CD4-positive, alpha-beta T cell (primary cell): ENCODE measurements around the gene TEX22. TPM values are rescaled to one million over a fixed set of nuclear protein-coding genes. Genes with fewer than 3 reads are reported as not detected.

Experiments used
- ATAC-seq: fragments of 200-7000 bp; cut with Tn5 transposase; one replicate; pipeline ENCODE4 v1.10.0; 2022; ENCODE audit warnings: mild to moderate bottlenecking; ENCODE audit not compliant: poor library complexity
- CTCF ChIA-PET: fragments of 350-600 bp; sonication (Branson Sonifier 250); formaldehyde crosslinking; loops from one replicate; lab custom pipeline; 2021; ENCODE audit warnings: antibody characterized with exemption, inconsistent platforms; lab: Charles Lee
- POLR2A ChIA-PET: fragments of 350-600 bp; sonication (Branson Sonifier 250); formaldehyde crosslinking; loops from one replicate; lab custom pipeline; 2021; ENCODE audit warnings: antibody characterized with exemption, inconsistent platforms; lab: Charles Lee
- DNase-seq, 14 experiments: peaks; one replicate each; pipeline ENCODE4 v3.0.0-alpha.2; 2013 to 2020; ENCODE audit warnings: mixed read lengths in 2 of 14
- H3K27ac ChIP-seq, 2 donors: one replicate each; pipeline versions ENCODE4 v1.5.1 to v1.7.0; 2013; ENCODE audit warnings: low read length in 2 of 2, low read depth in 1 of 2, mild to moderate bottlenecking in 1 of 2
- H3K27me3 ChIP-seq, 2 experiments: 1 replicate in 1 of 2; 2 replicates in 1 of 2; pipeline versions ENCODE4 v1.6.1 to v1.7.0; 2013; ENCODE audit warnings: low read length in 2 of 2, control low read depth in 1 of 2, mild to moderate bottlenecking in 1 of 2, moderate library complexity in 1 of 2; ENCODE audit not compliant: insufficient read depth in 2 of 2, control insufficient read depth in 1 of 2
- H3K36me3 ChIP-seq: one replicate; pipeline ENCODE4 v1.6.1; 2013; ENCODE audit warnings: low read length, control low read depth; ENCODE audit not compliant: insufficient read depth
- H3K4me1 ChIP-seq: one replicate; pipeline ENCODE4 v1.6.1; 2013; ENCODE audit warnings: low read length, control low read depth; ENCODE audit not compliant: insufficient read depth
- H3K4me3 ChIP-seq: one replicate; pipeline ENCODE4 v1.5.1; 2013; ENCODE audit warnings: mild to moderate bottlenecking, low read length, moderate library complexity
- H3K9me3 ChIP-seq, 2 experiments: 1 replicate in 1 of 2; 2 replicates in 1 of 2; pipeline versions ENCODE4 v1.6.1 to v1.7.0; 2013; ENCODE audit warnings: low read length in 2 of 2, mild to moderate bottlenecking in 2 of 2, control low read depth in 1 of 2, moderate library complexity in 1 of 2; ENCODE audit not compliant: control insufficient read depth in 1 of 2, insufficient read depth in 1 of 2
- H3K27ac Mint-ChIP-seq: one replicate; pipeline ENCODE4 v1.8.0; 2020; ENCODE audit warnings: mixed read lengths
- H3K27me3 Mint-ChIP-seq: one replicate; pipeline ENCODE4 v1.8.0; 2021; ENCODE audit warnings: mixed read lengths
- H3K36me3 Mint-ChIP-seq: one replicate; pipeline ENCODE4 v1.8.0; 2021; ENCODE audit warnings: low read depth, mixed read lengths
- H3K4me1 Mint-ChIP-seq: one replicate; pipeline ENCODE4 v1.8.0; 2021; ENCODE audit warnings: low read depth, mixed read lengths
- H3K4me3 Mint-ChIP-seq: one replicate; pipeline ENCODE4 v1.8.0; 2020; ENCODE audit warnings: mild to moderate bottlenecking, mixed read lengths
- H3K9me3 Mint-ChIP-seq: one replicate; pipeline ENCODE4 v1.8.0; 2020; ENCODE audit warnings: mixed read lengths
- CTCF ChIP-seq: fragments of 200-600 bp; IDR thresholded peaks from one replicate; pipeline ENCODE4 v1.8.0; 2022; ENCODE audit warnings: antibody characterized with exemption, mild to moderate bottlenecking
- intact Hi-C, 2 experiments: fragments of 100-400 bp; cut with DNase I in 1 of 2; cut with micrococcal nuclease in 1 of 2; formaldehyde crosslinking; loops; one replicate each; pipeline versions ENCODE4 v1.15.1 to v1.9.0; 2023 to 2025; cut with DNase I, micrococcal nuclease
- total RNA-seq, 174 experiments: library from RNA in 2 of 174; stranded (reverse) in 2 of 174; gene quantifications; one replicate each; pipeline ENCODE4 v1.2.3 and lab custom pipeline; 2021 to 2026

TEX22 gene
- total RNA-seq, 2 experiments from 2014 or later = 1.3 to 2.8 TPM

- DNase-seq = no peak
- Mint-ChIP-seq H3K27me3 (no peaks in the 10 kb centered on the region), H3K4me3 (no peak overlapping the region), H3K27ac (no peak overlapping the region), H3K36me3 (peaks cover 9% of the 10 kb centered on the region), H3K9me3 (no peaks in the 10 kb centered on the region), H3K4me1 (peaks cover 15% of the 10 kb centered on the region)
- H3K27ac ChIP-seq = no peak overlapping the region
- peaks cover 13% of the 10 kb centered on the region for H3K4me1 ChIP-seq
- no peaks in the 10 kb centered on the region for H3K9me3 ChIP-seq
- ChIA-PET CTCF (no interaction called here), POLR2A (interaction anchor here (0.9 kb wide), 1 partner anchor 8 kb away, joined by 3 read pairs; no protein-coding TSS in a partner anchor)
- intact Hi-C loops = no loop called here
- ATAC-seq = no peak
- H3K36me3 ChIP-seq = peaks cover 8% of the 10 kb centered on the region
- H3K27me3 ChIP-seq = no peaks in the 10 kb centered on the region
- no peak for TF ChIP-seq CTCF
- H3K4me3 ChIP-seq = no peak overlapping the region
Observed at GRCh38 chr14:105439179-105439578, 40.8 kb downstream of the TEX22 start.

GRCh38 chr14:105439710-105440553, 41.6 kb downstream of the TEX22 start:
- CTCF ChIA-PET = no interaction called here
- H3K27ac Mint-ChIP-seq = no peak overlapping the region
- Histone ChIP-seq H3K27ac (no peak overlapping the region), H3K9me3 (no peaks in the 10 kb centered on the region), H3K4me1 (peaks cover 13% of the 10 kb centered on the region), H3K27me3 (no peaks in the 10 kb centered on the region), H3K36me3 (peaks cover 8% of the 10 kb centered on the region), H3K4me3 (no peak overlapping the region)
- intact Hi-C loops = no loop called here
- ATAC-seq (no peak), DNase-seq (no peak)
- no peaks in the 10 kb centered on the region for H3K9me3 Mint-ChIP-seq
- peaks cover 9% of the 10 kb centered on the region for H3K36me3 Mint-ChIP-seq
- H3K27me3 Mint-ChIP-seq = no peaks in the 10 kb centered on the region
- no peak for TF ChIP-seq CTCF
- POLR2A ChIA-PET = no interaction called here
- H3K4me3 Mint-ChIP-seq = no peak overlapping the region
- H3K4me1 Mint-ChIP-seq = peaks cover 13% of the 10 kb centered on the region

GRCh38 chr14:105440554-105440900, 42.2 kb downstream of the TEX22 start:
- H3K4me3 Mint-ChIP-seq = no peak overlapping the region
- H3K4me3 ChIP-seq = no peak overlapping the region
- peaks cover 9% of the 10 kb centered on the region for H3K36me3 Mint-ChIP-seq
- no peaks in the 10 kb centered on the region for H3K9me3 Mint-ChIP-seq
- POLR2A ChIA-PET = no interaction called here
- CTCF ChIA-PET = no interaction called here
- H3K9me3 ChIP-seq = no peaks in the 10 kb centered on the region
- intact Hi-C loops = no loop called here
- ATAC-seq (no peak), DNase-seq (no peak)
- no peaks in the 10 kb centered on the region for H3K27me3 ChIP-seq
- H3K36me3 ChIP-seq = peaks cover 8% of the 10 kb centered on the region
- H3K27me3 Mint-ChIP-seq = no peaks in the 10 kb centered on the region
- no peak overlapping the region for H3K27ac ChIP-seq
- H3K4me1 Mint-ChIP-seq = peaks cover 9% of the 10 kb centered on the region
- TF ChIP-seq CTCF = no peak
- H3K27ac Mint-ChIP-seq = no peak overlapping the region
- peaks cover 13% of the 10 kb centered on the region for H3K4me1 ChIP-seq
